ENCODE results near the gene OPCML.

Gene OPCML

DNA sequence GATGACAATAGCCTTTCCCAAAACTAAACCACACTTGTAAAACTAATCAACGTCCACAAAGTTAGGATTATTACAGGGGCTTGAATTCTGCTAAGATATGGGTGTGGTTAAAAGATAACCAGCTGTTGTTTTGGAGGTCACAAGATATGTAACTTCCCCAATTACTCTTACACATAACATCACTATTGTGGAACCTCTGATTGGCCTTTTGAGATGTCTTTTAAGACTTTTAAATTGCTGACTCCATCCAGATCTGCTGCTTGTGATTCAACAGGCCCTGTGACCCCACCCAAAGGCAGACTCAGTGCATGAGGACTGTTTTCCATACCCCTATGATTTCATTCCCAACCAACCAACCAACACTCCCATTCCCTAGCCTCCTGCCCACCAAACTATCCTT, 893.9 kb downstream of the OPCML start:
- no peak for DNase-seq

- DNase-seq = no peak
These were observed 895.8 kb downstream of the OPCML start for GRCh38 chr11:132636523-132636922.

GRCh38 chr11:132632641-132633124, 899.6 kb downstream of the OPCML start:
- no peak for DNase-seq

GRCh38 chr11:132631989-132632388, 900.3 kb downstream of the OPCML start:
- no peak for DNase-seq

DNA sequence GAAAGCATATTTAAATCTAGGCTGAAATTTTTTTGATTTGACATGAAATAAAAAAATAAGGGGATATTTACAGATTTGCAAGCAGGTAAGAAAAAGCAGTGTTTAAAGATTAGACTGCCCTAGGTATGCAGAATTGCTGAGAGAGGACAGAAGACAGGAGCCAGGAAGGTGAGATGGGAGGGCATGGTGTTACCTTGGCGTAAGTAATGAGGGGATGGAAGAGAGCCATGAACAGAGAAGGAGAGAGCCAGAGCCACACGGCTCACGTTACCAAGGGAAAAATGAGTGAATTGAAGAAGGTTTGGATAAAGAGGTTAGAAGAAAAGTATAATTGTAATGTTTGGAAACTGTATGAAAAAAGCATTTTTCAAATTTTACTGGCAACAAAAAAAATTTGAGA, 904.3 kb downstream of the OPCML start:
- DNase-seq = no peak

DNA sequence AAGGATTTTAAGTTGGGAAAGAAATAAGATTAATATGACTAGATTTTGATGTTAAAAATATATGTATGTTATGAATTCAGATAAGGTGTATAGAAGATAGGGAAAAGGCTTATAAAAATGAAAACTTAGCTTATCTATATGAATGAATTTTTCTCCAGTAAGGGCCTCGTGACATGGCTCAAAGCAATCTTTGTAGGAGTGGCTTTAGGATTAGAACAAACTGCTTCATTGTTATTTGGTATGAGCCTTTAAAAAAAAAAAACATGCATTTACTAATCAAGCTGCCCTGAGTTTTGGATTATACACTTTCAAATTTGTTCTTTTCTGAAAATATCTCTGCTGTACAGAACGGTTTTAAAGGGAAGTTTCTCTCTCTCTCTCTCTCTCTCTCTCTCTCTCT, 905.9 kb downstream of the OPCML start:
- no peak for DNase-seq

DNA sequence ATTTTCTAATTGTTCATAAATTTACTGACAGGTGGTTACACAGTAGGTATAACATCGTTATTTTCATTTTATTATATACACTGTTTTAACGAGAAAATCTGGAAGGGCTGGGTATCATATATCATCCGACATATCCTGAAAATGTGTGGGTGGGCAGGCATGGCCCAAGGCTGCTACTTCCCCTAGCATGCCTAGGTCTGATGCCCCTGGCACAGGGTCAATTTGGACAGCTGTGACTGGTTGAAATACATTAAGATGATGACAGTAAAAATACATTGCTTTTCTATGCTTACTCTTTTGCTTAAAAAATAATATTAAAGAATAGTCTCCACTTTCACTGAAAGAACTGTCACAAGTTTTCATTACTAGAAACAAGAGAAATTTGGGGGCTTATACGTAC, 908.8 kb downstream of the OPCML start:
- no peak for DNase-seq

DNA sequence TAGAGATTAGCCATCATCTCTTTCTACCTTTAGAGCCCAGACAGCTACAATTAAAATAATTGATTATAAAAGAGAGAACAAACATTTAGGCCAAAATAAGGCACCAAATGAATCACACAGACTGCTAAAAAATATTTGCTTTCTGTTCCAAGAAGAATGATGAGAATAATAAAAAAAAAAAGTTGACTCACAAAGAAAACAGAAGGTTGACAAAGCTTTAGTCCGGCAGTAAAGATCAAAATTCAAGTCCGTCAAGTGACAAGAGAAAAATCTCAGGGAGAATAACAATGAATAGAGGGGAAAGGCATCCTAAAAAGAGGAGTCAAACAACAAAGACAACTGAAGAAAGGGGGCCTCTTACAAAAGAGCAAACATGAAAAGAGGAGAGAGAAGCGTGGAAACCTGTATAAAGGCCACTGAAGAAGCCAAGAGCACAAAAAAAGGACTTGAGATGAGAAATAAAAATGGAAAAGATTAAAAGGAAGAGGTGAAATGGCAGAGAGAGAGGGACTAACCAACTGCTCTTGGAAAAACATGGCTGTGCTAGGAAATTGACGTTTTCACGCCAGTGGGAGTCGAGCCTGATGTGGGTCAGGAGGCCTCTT, 910.2 kb downstream of the OPCML start:
- no peak for DNase-seq

- DNase-seq = no peak
These were observed 911.9 kb downstream of the OPCML start for GRCh38 chr11:132620423-132620822.

GRCh38 chr11:132610791-132611190, 921.5 kb downstream of the OPCML start:
- no peak for DNase-seq

DNA sequence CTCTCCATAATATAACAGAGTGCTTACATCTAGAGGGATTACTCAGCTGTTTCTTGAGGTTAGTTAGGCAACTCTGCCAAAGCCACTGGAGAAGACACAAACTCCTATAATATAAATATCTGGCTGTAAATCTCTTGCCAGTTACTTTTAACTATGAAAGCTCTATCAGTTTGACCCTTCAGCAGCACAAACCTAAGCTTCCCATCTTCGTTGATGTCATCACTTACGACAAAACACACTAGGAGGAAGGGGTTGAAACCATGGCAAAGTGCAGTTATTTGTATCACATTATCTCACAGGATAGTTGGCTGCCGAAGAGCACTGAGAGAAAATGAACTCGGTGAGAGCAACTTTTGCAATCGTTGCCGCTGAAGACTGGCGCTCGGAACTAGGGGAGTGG, 922.1 kb downstream of the OPCML start:
- no peak for DNase-seq

DNA sequence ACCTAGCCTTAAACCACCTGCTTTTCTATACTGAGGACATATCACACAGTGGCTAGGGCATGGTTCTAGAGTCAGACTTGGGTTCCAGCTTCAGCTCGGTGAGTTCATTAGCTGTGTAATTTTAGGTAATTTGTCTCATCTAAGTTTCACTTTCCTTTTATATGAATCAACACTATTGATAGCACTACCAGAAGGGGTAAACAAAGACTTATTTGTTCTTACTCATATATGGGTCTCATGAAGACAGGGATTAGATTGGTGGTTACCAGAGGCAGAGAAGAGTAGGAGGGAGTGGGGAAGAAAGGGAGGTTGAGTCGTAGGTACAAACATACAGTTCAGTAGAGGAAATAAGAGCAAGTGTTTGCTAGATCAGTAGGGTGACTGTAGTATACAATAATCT, 924.7 kb downstream of the OPCML start:
- DNase-seq = no peak

GRCh38 chr11:132605825-132606570, 926.3 kb downstream of the OPCML start:
- DNase-seq = no peak

- no peak for DNase-seq
These were observed 927.9 kb downstream of the OPCML start for GRCh38 chr11:132604431-132604830.

DNA sequence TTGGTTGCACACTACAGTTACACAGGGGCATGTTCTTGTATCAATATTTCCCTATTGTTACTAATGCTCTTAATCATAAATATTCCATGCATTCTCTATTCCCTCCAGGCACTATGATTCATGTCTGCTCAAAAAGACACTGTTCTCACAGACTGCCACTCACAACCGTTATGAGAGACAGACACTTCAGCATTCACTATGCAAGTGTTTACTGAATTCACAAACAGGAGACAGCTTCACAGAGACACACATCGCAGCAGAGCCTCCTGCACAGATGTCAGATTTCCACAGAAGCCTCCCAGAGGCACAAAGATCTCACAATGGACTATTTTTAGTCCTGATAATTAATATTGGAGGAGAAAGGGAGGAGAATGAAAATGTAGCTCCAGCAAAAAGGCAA, 930.4 kb downstream of the OPCML start:
- DNase-seq = no peak

GRCh38 chr11:132595711-132596134, 936.6 kb downstream of the OPCML start:
- no peak for DNase-seq

DNA sequence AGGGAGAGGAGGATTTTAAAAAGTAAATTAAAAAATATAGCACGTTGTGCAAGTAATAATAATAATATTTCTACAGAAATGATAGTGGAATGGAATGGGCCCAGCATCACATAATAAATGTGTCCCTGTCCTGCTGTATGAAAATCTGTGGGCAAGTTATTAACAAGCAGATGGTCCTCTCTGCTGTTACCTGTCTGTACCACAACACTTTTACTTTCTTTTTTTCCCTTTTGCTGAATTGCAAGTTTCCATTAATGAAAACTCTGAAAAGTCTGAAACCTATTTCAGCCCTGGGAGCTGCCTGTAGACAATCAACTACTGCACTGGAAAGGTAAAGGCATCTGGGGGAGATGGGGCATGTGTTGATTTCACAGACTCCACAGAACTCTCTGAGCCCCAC, 937.1 kb downstream of the OPCML start:
- no peak for DNase-seq

GRCh38 chr11:132590986-132591385, 941.3 kb downstream of the OPCML start:
- no peak for DNase-seq

- no peak for DNase-seq
These were observed 941.7 kb downstream of the OPCML start for GRCh38 chr11:132590554-132590953.

GRCh38 chr11:132589791-132590190, 942.5 kb downstream of the OPCML start:
- DNase-seq = no peak

DNA sequence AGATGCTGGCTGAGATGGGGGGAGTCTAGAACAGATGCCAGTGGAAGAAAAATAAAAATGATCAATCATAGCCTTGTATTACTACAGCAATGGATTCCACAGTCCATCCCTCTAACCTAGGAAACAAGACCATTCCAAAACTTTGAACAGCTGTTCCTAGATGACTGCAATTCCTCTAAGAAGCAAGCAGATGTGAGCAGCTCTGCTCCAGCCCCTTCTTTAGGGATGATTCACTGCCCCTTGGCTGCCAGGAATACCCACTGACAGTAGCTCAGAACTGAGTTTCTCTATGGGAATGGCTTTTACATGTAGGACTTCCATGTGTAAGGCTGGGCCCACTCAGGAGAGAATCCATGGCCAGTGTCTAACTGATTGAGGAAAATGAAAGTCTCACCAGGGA, 943.9 kb downstream of the OPCML start:
- DNase-seq = no peak

GRCh38 chr11:132587716-132588115, 944.6 kb downstream of the OPCML start:
- DNase-seq = no peak

- DNase-seq = no peak
These were observed 945.5 kb downstream of the OPCML start for GRCh38 chr11:132586801-132587200.

- DNase-seq = no peak
These were observed 952.5 kb downstream of the OPCML start for GRCh38 chr11:132579634-132580327.
